Hepatocyte (in vitro differentiated cells): Measurements from ENCODE around the gene PPP1R27. TPM values are rescaled to one million over a fixed set of nuclear protein-coding genes. Genes with fewer than 3 reads are reported as not detected.

Experiments used
- DNase-seq: peaks from one replicate; pipeline ENCODE4 v3.0.0-alpha.2; 2016; ENCODE audit warnings: low spot score
- H2AFZ ChIP-seq: fragments of 200-600 bp; sonication (generic); 2 replicates; pipeline ENCODE4 v1.6.0; 2016; ENCODE audit warnings: antibody characterized with exemption, mild to moderate bottlenecking
- H3K27ac ChIP-seq: fragments of 200-600 bp; sonication (generic); 2 replicates; pipeline ENCODE4 v1.5.1; 2016; ENCODE audit warnings: mild to moderate bottlenecking
- H3K27me3 ChIP-seq: fragments of 200-600 bp; sonication (generic); 2 replicates; pipeline ENCODE4 v1.6.1; 2016
- H3K36me3 ChIP-seq: fragments of 200-600 bp; sonication (generic); replicated peaks from 2 replicates; pipeline ENCODE4 v1.5.1; 2016; ENCODE audit warnings: low read depth; ENCODE audit not compliant: insufficient read depth
- H3K4me1 ChIP-seq: fragments of 200-600 bp; sonication (generic); 2 replicates; pipeline ENCODE4 v1.5.1; 2016; ENCODE audit warnings: mild to moderate bottlenecking, moderate library complexity; ENCODE audit not compliant: insufficient read depth
- H3K4me2 ChIP-seq: fragments of 200-600 bp; sonication (generic); 2 replicates; pipeline ENCODE4 v1.6.0; 2016
- H3K4me3 ChIP-seq: fragments of 200-600 bp; sonication (generic); 2 replicates; pipeline ENCODE4 v1.5.1; 2016; ENCODE audit warnings: mild to moderate bottlenecking
- H3K79me2 ChIP-seq: fragments of 200-600 bp; sonication (generic); 2 replicates; pipeline ENCODE4 v1.6.0; 2017; ENCODE audit warnings: mild to moderate bottlenecking
- H3K9me2 ChIP-seq: fragments of 200-600 bp; sonication (generic); replicated peaks from 2 replicates; pipeline ENCODE4 v1.6.0; 2017; ENCODE audit warnings: mild to moderate bottlenecking; ENCODE audit not compliant: insufficient read depth
- H3K9me3 ChIP-seq: fragments of 200-600 bp; sonication (generic); 2 replicates; pipeline ENCODE4 v1.5.1; 2016; ENCODE audit warnings: low read depth, mild to moderate bottlenecking
- H4K20me1 ChIP-seq: fragments of 200-600 bp; sonication (generic); 2 replicates; pipeline ENCODE4 v1.6.0; 2016; ENCODE audit warnings: mild to moderate bottlenecking; ENCODE audit not compliant: insufficient read depth, poor library complexity, severe bottlenecking
- EZH2 ChIP-seq: fragments of 200-600 bp; sonication (generic); IDR thresholded peaks from 2 replicates; pipeline ENCODE4 v1.6.1; 2016; ENCODE audit warnings: antibody characterized with exemption, mild to moderate bottlenecking, borderline replicate concordance
- EZH2phosphoT487 ChIP-seq: fragments of 200-600 bp; sonication (generic); IDR thresholded peaks from one replicate; pipeline ENCODE4 v1.6.1; 2018; ENCODE audit warnings: antibody characterized with exemption, mild to moderate bottlenecking, low read depth, moderate library complexity; ENCODE audit not compliant: unreplicated experiment, severe bottlenecking
- WGBS: methylation state at CpG from one replicate; pipeline ENCODE4 v1.1.6; 2016; ENCODE audit warnings: low lambda C conversion rate; ENCODE audit errors: missing lambda C conversion rate; 5-methylcytosine and 5-hydroxymethylcytosine counted together
- polyA plus RNA-seq: library from polyadenylated mRNA; unstranded; fragments of >200 nt; fragmentation: Nextera tagmentation; extraction: Ambion mirVana; gene quantifications from 2 replicates; pipeline ENCODE4 v1.2.1, GENCODE V29; 2016
- total RNA-seq: library from RNA; depleted of rRNA; stranded (reverse); fragments of >200 nt; gene quantifications from 2 replicates; pipeline ENCODE4 v1.2.3, GENCODE V29; 2014
- TF ChIP-seq, protein P1 (sequence below): fragments of 200-600 bp; sonication (generic); IDR thresholded peaks from 2 replicates; pipeline ENCODE4 v1.5.1; 2016; ENCODE audit warnings: antibody characterized with exemption, mild to moderate bottlenecking; ENCODE audit not compliant: poor library complexity

PPP1R27 gene
- total and polyA plus RNA-seq, 2 experiments from 2014 or later, result 0.56 TPM; not detected in 1

DNA sequence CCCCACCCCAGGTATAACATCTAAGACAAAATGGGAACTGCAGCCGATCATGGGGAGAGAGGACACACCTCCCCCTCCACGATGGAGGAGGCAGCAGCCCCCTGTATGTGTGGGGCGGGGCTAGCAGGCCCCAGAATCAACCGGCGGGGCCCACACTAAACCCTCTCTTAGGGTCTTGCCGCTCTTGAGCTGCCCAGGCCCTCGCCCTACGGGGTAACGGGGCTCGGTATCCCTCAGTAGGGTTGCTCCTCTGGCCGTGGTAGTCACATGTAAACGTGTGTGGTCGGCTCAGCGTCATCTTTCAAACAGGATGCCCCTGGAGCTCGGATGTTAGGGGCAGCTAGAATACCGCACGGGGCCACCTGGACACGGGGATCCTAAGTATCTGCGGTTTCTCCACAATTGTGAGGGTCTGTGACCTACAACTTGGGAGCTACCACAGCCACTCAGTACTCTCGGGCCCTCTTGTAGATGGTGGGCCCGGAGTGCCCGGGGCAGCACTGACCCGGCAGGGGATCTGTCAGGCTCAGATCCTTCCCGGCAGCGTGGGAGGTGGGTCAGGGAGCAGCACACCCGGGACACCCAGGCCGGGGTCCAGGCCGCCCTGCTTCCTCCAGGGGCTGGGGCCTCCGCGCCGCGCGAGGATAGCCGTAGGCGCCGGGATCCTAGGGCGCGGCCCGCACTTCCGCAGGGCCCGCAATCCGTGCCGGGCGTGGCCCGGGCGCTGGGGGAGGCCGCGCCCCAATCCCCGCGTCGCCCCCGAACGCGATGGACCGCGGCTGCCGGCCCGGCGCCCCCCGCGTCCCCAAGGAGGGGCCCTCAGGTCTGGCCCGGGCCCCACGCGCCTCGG lies 35.5 kb upstream of the PPP1R27 start:
- H2AFZ ChIP-seq, result no peak overlapping the region
- H3K4me2 ChIP-seq, result peak overlapping the region; percentile 96
- H3K27me3 ChIP-seq, result no peaks in the 10 kb centered on the region
- peak overlapping the region; percentile 97 for H3K4me3 ChIP-seq
- H3K36me3 ChIP-seq, result no peaks in the 10 kb centered on the region
- H4K20me1 ChIP-seq, result peaks cover 28% of the 10 kb centered on the region
- H3K79me2 ChIP-seq, result peaks cover 44% of the 10 kb centered on the region
- H3K9me2 ChIP-seq, result no peaks in the 10 kb centered on the region
- no peaks in the 10 kb centered on the region for H3K9me3 ChIP-seq
- H3K4me1 ChIP-seq, result peaks cover 50% of the 10 kb centered on the region
- H3K27ac ChIP-seq, result peak overlapping the region; percentile 99
- DNase-seq, result peak; percentile 63
- 4% methylated on average over 38 of the region's 65 CpGs for WGBS
- TF ChIP-seq EZH2 (no peak), EZH2phosphoT487 (no peak)
- TF ChIP-seq, protein P1, sequence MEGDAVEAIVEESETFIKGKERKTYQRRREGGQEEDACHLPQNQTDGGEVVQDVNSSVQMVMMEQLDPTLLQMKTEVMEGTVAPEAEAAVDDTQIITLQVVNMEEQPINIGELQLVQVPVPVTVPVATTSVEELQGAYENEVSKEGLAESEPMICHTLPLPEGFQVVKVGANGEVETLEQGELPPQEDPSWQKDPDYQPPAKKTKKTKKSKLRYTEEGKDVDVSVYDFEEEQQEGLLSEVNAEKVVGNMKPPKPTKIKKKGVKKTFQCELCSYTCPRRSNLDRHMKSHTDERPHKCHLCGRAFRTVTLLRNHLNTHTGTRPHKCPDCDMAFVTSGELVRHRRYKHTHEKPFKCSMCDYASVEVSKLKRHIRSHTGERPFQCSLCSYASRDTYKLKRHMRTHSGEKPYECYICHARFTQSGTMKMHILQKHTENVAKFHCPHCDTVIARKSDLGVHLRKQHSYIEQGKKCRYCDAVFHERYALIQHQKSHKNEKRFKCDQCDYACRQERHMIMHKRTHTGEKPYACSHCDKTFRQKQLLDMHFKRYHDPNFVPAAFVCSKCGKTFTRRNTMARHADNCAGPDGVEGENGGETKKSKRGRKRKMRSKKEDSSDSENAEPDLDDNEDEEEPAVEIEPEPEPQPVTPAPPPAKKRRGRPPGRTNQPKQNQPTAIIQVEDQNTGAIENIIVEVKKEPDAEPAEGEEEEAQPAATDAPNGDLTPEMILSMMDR, result no peak

DNA sequence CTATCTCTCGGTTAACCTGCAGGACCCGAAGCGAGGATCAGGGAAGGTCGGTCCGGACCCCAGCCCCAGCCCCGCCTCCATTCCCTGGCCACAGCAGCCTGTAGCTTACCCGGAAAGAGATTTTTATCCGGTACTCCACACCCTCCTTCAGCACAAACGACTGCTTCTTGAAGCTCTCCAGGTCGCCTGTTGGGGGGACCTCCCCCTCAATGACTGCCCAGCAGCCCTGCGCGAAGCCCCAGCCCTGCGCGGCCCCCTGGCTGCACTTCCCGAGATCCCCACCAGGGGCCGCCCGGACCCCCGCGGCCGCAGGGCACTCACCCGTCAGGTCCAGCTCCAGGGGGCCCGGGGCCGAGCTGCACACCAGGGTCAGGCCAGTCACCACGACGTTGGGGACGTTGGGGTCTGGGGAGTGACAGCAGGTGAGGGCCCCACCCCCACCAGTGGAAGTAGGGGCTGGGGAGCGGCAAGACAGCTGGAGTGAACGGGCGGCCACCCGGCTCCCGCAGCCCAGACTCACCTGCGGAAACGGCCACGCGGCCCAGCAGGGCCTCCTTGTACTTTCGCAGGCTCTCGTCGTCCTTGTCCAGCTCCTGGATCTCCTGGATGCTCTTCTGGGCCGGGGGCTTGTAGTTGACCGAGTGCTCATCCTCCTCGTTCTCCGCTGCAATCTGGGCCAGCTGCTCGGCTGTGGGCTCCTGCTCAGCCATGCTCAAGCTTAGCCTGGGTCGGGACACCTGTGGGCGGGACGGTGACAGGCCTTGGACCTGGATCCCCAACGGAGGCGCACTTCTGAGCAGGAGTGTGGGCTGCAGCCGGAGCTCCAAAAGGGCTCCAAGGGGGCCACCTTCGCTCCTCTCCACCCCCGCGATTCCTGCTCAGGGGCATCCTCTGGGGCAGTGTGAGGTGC lies 34.6 kb upstream of the PPP1R27 start:
- H3K36me3 ChIP-seq, result no peaks in the 10 kb centered on the region
- H3K9me2 ChIP-seq, result no peaks in the 10 kb centered on the region
- TF ChIP-seq EZH2 (no peak), EZH2phosphoT487 (no peak)
- TF ChIP-seq, protein P1, result peak; percentile 69
- 48% methylated on average over 49 of the region's 52 CpGs for WGBS
- no peak overlapping the region for H3K4me3 ChIP-seq
- peak; percentile 64 for DNase-seq
- H3K4me1 ChIP-seq, result peaks cover 50% of the 10 kb centered on the region
- peaks cover 28% of the 10 kb centered on the region for H4K20me1 ChIP-seq
- H3K27me3 ChIP-seq, result no peaks in the 10 kb centered on the region
- peak overlapping the region; percentile 99 for H3K27ac ChIP-seq
- H3K79me2 ChIP-seq, result peaks cover 53% of the 10 kb centered on the region
- no peak overlapping the region for H2AFZ ChIP-seq
- H3K4me2 ChIP-seq, result peak overlapping the region; percentile 96
- H3K9me3 ChIP-seq, result no peaks in the 10 kb centered on the region

DNA sequence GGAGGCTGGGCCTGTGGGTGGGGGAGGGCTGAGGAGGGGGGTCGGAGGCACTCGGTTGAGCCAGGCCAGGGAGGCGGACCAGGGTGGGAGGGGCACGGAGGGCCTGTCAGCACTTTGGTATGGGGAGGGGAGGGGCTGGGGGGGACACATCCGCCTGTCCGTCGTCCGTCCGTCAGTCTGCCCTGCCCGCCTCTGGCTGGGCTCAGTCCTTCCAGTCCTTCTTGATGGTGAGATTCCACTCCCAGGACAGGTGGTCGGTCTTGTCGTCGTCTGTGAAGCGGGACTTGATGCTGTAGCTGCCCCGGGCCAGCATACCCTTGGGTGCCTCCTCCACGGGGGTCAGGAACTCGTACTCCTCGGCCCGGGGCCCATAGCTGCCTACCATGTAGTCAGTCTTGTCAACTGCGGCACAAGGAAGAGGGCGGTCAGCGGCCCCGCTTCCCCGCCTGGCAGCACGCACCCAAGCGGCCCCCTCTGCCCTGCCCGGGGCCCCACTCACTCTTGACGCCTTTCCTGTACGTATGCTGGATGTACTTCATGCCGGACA lies 33.9 kb upstream of the PPP1R27 start:
- Histone ChIP-seq H3K9me2 (no peaks in the 10 kb centered on the region), H3K4me3 (no peak overlapping the region), H3K36me3 (no peaks in the 10 kb centered on the region), H3K4me2 (peak overlapping the region; percentile 96), H3K27ac (peak overlapping the region; percentile 99), H3K9me3 (no peaks in the 10 kb centered on the region), H2AFZ (no peak overlapping the region), H3K27me3 (no peaks in the 10 kb centered on the region), H3K79me2 (peaks cover 60% of the 10 kb centered on the region), H3K4me1 (peaks cover 50% of the 10 kb centered on the region), H4K20me1 (peaks cover 28% of the 10 kb centered on the region)
- TF ChIP-seq EZH2phosphoT487 (no peak), EZH2 (no peak)
- TF ChIP-seq, protein P1, result no peak
- peak; percentile 83 for DNase-seq
- 76% methylated on average over 17 of the region's 30 CpGs for WGBS
